ENCODE measurements around the gene RASGRF2.

Gene RASGRF2

DNA sequence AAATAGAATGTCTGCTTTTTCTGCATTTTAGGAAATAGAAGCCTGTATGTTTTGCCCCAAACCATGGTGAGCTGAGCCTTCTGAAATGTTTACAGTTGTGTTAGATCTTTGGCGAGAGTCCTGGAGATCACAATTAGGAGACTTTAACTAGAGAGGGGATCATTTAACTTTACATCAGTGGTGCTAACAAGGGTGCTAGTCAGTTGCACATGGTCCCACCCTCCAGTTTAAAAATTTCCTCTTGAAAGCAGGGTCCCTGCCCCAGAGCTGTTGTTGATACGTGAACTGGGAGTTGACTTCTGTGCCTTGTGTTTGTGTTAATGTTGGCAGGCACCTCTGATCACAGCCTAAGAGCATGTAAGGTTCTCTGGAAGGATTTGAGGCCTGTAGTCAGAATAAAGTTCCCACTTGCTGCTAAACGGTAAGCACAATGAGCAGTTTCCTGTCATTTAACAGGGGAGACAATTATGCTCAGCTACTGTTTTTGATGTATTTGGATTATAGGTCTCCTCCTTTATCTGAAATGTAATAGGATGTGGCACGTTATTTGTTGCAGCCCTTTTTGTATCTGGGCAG is 43.7 kb downstream of the RASGRF2 start:
- TF ChIP-seq, protein P1, sequence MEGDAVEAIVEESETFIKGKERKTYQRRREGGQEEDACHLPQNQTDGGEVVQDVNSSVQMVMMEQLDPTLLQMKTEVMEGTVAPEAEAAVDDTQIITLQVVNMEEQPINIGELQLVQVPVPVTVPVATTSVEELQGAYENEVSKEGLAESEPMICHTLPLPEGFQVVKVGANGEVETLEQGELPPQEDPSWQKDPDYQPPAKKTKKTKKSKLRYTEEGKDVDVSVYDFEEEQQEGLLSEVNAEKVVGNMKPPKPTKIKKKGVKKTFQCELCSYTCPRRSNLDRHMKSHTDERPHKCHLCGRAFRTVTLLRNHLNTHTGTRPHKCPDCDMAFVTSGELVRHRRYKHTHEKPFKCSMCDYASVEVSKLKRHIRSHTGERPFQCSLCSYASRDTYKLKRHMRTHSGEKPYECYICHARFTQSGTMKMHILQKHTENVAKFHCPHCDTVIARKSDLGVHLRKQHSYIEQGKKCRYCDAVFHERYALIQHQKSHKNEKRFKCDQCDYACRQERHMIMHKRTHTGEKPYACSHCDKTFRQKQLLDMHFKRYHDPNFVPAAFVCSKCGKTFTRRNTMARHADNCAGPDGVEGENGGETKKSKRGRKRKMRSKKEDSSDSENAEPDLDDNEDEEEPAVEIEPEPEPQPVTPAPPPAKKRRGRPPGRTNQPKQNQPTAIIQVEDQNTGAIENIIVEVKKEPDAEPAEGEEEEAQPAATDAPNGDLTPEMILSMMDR (IDR thresholded peaks at IDR 0.05): no peak

DNA sequence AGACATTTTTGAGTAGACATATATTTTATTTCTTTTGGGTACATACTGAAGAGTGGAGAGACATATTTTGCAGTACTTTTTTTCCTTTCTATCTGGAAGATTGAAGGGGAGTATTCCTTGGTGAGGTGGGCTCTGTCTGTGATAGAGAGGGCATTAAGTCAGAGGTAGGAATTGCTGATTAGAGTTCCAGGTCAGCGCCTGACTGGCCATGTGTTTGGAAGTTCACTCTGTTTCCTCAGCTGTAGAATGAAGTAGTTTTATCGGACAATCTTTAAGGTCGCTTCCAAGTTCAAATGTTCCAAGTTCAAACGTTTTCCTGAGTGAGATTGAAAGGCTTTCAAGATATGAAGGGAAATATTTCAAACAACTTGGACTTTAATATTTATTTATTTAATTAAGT is 45.5 kb downstream of the RASGRF2 start:
- TF ChIP-seq, protein P1 (IDR thresholded peaks at IDR 0.05): no peak

DNA sequence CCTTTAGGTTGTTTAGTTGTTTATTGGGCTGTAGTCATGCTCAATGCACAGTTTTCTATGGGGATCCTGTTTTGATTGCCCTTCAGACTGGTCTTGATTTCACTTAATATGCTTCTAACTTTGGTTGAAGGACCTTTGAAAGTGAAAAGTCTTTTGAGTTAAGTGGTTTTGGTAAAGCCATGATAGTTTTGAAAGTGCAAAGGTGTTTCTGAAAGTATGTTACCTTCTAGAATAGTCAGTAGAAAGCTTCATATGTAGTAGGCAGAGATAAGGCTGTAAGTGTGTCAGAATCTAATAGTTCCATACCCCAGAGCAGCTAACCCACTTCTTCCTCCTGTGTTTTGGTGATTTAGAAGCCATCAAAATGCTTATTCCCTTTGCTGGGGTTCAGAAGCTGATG is 46.1 kb downstream of the RASGRF2 start:
- TF ChIP-seq, protein P1 (IDR thresholded peaks at IDR 0.05): no peak

DNA sequence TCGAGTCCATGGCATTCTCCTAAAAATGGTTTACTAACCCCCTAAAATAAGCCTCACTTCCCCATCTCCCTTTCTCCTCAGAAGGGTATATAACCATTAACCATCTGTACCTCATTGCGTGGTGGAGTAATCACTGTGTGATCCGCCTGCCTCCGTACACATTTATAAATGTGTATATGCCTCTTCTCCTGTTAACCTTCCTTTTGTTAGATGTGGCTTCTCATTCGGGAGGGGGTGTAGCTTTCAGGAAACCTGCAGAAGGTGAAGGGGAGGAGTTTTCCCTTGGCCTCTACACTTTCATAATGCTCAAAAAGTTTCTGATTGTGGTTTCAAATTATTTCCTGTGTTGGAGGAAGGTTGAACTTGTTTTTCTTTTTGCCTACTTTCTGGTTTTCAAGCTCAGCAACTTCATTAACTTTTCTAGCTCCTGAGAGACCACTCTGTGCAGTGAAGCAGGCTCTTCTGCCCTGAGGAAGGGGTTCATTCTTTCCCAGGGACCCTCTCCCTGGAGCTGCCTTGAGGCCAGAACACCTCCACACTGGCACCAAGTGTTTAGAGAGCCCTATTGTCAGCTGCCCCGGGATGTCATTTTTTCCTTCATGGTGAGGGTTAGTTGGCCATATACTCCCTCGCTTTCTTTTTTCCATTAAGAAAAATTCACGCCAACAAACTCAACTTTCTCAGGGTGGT is 46.9 kb downstream of the RASGRF2 start:
- TF ChIP-seq, protein P1 (IDR thresholded peaks at IDR 0.05): no peak

DNA sequence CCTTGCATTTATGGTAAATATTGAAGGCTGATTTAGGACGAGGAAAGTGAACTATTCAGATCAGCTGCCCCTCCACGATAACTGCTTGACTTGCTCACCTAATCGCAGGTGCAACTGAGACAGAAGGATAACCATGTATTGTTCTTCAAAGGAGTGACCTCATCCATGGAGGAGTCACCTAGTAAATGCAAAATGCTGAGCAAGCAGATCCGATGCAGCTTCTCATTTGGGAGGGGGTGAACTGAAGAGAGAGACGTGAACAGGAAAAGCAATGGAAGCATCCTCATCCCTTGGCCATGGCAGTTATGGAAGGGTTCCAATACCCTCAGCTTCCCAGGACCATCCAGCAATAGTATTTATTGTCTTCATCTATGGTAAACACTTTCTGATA is 47.5 kb downstream of the RASGRF2 start:
- TF ChIP-seq, protein P1 (IDR thresholded peaks at IDR 0.05): no peak

DNA sequence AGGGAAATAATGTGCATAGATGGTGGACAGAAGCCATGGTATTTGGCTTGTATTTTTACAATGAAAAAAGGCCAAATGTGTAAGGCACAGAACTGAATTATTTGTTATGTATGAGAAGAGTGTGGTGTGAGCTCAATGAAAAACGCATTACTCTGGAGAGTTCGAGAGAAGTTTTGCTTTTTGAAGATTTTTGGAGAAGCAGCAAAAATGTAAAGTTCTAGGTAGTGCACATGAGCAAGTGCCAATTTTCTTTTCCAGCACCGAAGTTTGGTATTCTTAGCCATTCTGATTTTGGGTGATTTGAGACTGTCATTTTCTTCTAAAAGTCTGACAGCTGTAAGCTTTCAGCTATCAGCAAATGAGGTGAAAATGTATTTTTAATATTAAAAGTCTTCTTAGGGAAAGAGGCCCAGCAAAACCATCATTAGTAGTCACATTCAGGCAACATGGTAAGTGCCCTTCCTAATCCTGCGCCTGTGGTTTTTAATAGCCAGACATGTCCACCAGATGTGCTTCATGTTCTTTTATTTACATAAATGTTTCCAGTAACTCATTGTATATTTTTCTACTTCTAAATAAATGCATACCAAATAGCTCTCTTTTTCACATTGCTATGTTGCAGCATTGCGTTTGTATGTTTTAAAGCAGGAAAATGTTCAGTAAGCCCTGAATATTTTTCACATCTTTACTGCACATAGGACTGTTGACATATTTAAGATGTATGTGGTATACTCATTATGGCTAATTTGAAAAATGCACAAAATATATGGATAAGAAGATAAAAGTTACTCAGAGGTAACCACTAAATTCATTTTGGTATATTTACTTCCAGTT is 50.4 kb downstream of the RASGRF2 start:
- TF ChIP-seq, protein P1 (IDR thresholded peaks at IDR 0.05): no peak

DNA sequence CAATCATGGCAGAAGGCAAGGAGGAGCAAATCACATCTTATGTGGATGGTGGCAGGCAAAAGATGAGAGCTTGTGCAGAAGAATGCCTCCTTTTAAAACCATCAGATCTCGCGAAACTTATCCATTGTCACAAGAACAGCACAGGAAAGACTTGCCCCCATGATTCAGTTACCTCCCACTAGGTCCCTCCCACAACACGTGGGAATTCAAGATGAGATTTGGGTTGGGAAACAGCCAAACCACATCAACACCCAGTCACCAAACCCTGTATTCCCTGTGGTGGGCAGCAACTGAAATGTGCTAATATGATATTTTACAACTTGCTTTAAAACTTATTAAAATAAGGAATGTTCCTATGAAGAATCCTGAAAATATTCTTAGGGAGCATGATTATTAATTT is 54.2 kb downstream of the RASGRF2 start:
- TF ChIP-seq, protein P1 (IDR thresholded peaks at IDR 0.05): no peak
